ENCODE data around the gene TGM2.
A peak's percentile ranks its signal among the peaks of the same experiment; 100 is the strongest.

The TGM2 gene

GRCh38 chr20:38091441-38092216 is 73.4 kb downstream of the TGM2 start:
- ChIA-PET CTCF (interaction anchor here (0.7 to 24.2 kb wide), 5 partner anchors 9 to 129 kb away, joined by 3 to 521 read pairs (median 4); no protein-coding TSS in a partner anchor), POLR2A (no interaction called here)
- no peak overlapping the region for H3K4me3 ChIP-seq (ENCODE audit: low read depth, low read length)
- TF ChIP-seq CTCF (IDR thresholded peaks at IDR 0.05; ENCODE audit: insufficient read depth, low read length, missing control alignments) = no peak
- no peak for DNase-seq (ENCODE audit: low read depth, low spot score)

GRCh38 chr20:38090061-38090460 is 75.0 kb downstream of the TGM2 start:
- DNase-seq (ENCODE audit: low read depth, low spot score) = no peak
- CTCF ChIA-PET = interaction anchor here (2.0 to 24.2 kb wide), 3 partner anchors 16 to 131 kb away, joined by 4 to 521 read pairs (median 9); no protein-coding TSS in a partner anchor
- POLR2A ChIA-PET = no interaction called here
- no peak for TF ChIP-seq CTCF (IDR thresholded peaks at IDR 0.05; ENCODE audit: insufficient read depth, low read length, missing control alignments)
- H3K4me3 ChIP-seq (ENCODE audit: low read depth, low read length) = no peak overlapping the region

GRCh38 chr20:38089500-38089899 is 75.6 kb downstream of the TGM2 start:
- no peak for TF ChIP-seq CTCF (IDR thresholded peaks at IDR 0.05; ENCODE audit: insufficient read depth, low read length, missing control alignments)
- ChIA-PET CTCF (interaction anchor here (1.0 to 24.2 kb wide), 4 partner anchors 9 to 131 kb away, joined by 3 to 521 read pairs (median 6); no protein-coding TSS in a partner anchor), POLR2A (no interaction called here)
- DNase-seq (ENCODE audit: low read depth, low spot score) = no peak
- H3K4me3 ChIP-seq (ENCODE audit: low read depth, low read length) = no peak overlapping the region

- no peak overlapping the region for H3K4me3 ChIP-seq (ENCODE audit: low read depth, low read length)
- TF ChIP-seq CTCF (IDR thresholded peaks at IDR 0.05; ENCODE audit: insufficient read depth, low read length, missing control alignments) = no peak
- no peak for DNase-seq (ENCODE audit: low read depth, low spot score)
- POLR2A ChIA-PET = interaction anchor here (1.1 to 1.2 kb wide), 3 partner anchors 12 to 133 kb away, joined by 3 to 6 read pairs (median 4); no protein-coding TSS in a partner anchor
- CTCF ChIA-PET = interaction anchor here (1.5 to 24.2 kb wide), 3 partner anchors 11 to 136 kb away, joined by 3 to 521 read pairs (median 69); no protein-coding TSS in a partner anchor
Observed at GRCh38 chr20:38085026-38085425, 80.0 kb downstream of the TGM2 start.

- no peak overlapping the region for H3K4me3 ChIP-seq (ENCODE audit: low read depth, low read length)
- no peak for TF ChIP-seq CTCF (IDR thresholded peaks at IDR 0.05; ENCODE audit: insufficient read depth, low read length, missing control alignments)
- DNase-seq (ENCODE audit: low read depth, low spot score) = peak; percentile 80
- CTCF ChIA-PET = interaction anchor here (1.5 to 24.2 kb wide), 3 partner anchors 10 to 136 kb away, joined by 3 to 521 read pairs (median 69); no protein-coding TSS in a partner anchor
- POLR2A ChIA-PET = interaction anchor here (1.1 to 1.2 kb wide), 3 partner anchors 11 to 134 kb away, joined by 3 to 6 read pairs (median 4); no protein-coding TSS in a partner anchor
Observed at GRCh38 chr20:38084425-38084951, 80.6 kb downstream of the TGM2 start.
